AG10803 (cell line): ENCODE results near the gene KCNC4.

Experiments used
- DNase-seq: peaks from one replicate; pipeline ENCODE4 v3.0.0; 2010; ENCODE audit warnings: low read depth
- H3K4me3 ChIP-seq: 2 replicates; pipeline ENCODE4 v1.5.1; 2011; ENCODE audit warnings: mild to moderate bottlenecking, low read length, control low read depth
- CTCF ChIP-seq: conservative IDR thresholded peaks from 2 replicates; pipeline ENCODE4 v1.5.1; 2011; ENCODE audit warnings: mild to moderate bottlenecking, low read length, control low read depth, inconsistent platforms

KCNC4 gene

GRCh38 chr1:110213143-110213540, 3.0 kb downstream of the KCNC4 start:
- no peak for TF ChIP-seq CTCF
- no peak for DNase-seq
- H3K4me3 ChIP-seq: no peak overlapping the region

- TF ChIP-seq CTCF: no peak
- peak; percentile 34 for DNase-seq
- H3K4me3 ChIP-seq: no peak overlapping the region
Observed at GRCh38 chr1:110214454-110215404, 4.6 kb downstream of the KCNC4 start.

- no peak overlapping the region for H3K4me3 ChIP-seq
- TF ChIP-seq CTCF: no peak
- no peak for DNase-seq
Observed at GRCh38 chr1:110215621-110216515, 5.8 kb downstream of the KCNC4 start.

- no peak for TF ChIP-seq CTCF
- DNase-seq: no peak
Observed at GRCh38 chr1:110216844-110217444, 6.8 kb downstream of the KCNC4 start.

GRCh38 chr1:110218137-110218536, 8.0 kb downstream of the KCNC4 start:
- H3K4me3 ChIP-seq: no peak overlapping the region
- DNase-seq: no peak
- TF ChIP-seq CTCF: no peak

More at GRCh38 chr1:110216844-110217444, 6.8 kb downstream of the KCNC4 start:
- no peak overlapping the region for H3K4me3 ChIP-seq

- H3K4me3 ChIP-seq: no peak overlapping the region
- TF ChIP-seq CTCF: no peak
- DNase-seq: no peak
Observed at GRCh38 chr1:110218739-110219138, 8.6 kb downstream of the KCNC4 start.
